Sigmoid colon (tissue), 7 donors: Measurements from ENCODE around the gene UBE3B. TPM values are rescaled to one million over a fixed set of nuclear protein-coding genes. Genes with fewer than 3 reads are reported as not detected.
A peak's percentile ranks its signal among the peaks of the same experiment; 100 is the strongest.

Experiments used
- DNase-seq: peaks from one replicate; pipeline ENCODE4 v3.0.0-alpha.2; 2019
- H3K27ac ChIP-seq, 4 donors: fragments of 200-600 bp; sonication (generic); one replicate each; pipeline ENCODE4 v1.5.1; 2016 to 2019; ENCODE audit warnings: mild to moderate bottlenecking in 1 of 4
- H3K27me3 ChIP-seq, 3 donors: fragments of 200-600 bp; sonication (generic); one replicate each; pipeline ENCODE4 v1.5.1; 2019; ENCODE audit warnings: mild to moderate bottlenecking in 1 of 3
- H3K36me3 ChIP-seq, 4 donors: fragments of 200-600 bp; sonication (generic); one replicate each; pipeline ENCODE4 v1.5.1; 2016 to 2019
- H3K4me1 ChIP-seq, 4 donors: fragments of 200-600 bp; sonication (generic); one replicate each; pipeline ENCODE4 v1.5.1; 2017 to 2019
- H3K4me3 ChIP-seq, 4 donors: fragments of 200-600 bp; sonication (generic); one replicate each; pipeline ENCODE4 v1.5.1; 2017 to 2019; ENCODE audit warnings: mild to moderate bottlenecking in 2 of 4, moderate library complexity in 1 of 4
- H3K9me3 ChIP-seq, 4 donors: fragments of 200-600 bp in 3 of 4; sonication (generic) in 3 of 4; one replicate each; pipeline versions ENCODE4 v1.5.1 to v1.6.1; 2013 to 2019
- CTCF ChIP-seq, 4 experiments: fragments of 450-650 bp in 3 of 4; fragments of 200-600 bp in 1 of 4; IDR thresholded peaks; one replicate each; pipeline ENCODE4 v1.5.1; 2016 to 2019; ENCODE audit warnings: antibody characterized with exemption in 4 of 4, mild to moderate bottlenecking in 3 of 4, moderate library complexity in 2 of 4
- EP300 ChIP-seq, 4 donors: sonication (generic); formaldehyde crosslinking; IDR thresholded peaks; one replicate each; pipeline ENCODE4 v1.6.1; 2017; ENCODE audit warnings: antibody characterized with exemption in 4 of 4
- POLR2A ChIP-seq, 2 donors: fragments of 450-650 bp; IDR thresholded peaks; one replicate each; pipeline ENCODE4 v1.6.1; 2016; ENCODE audit warnings: antibody characterized with exemption in 2 of 2, mild to moderate bottlenecking in 2 of 2, moderate library complexity in 2 of 2
- POLR2AphosphoS5 ChIP-seq, 4 donors: sonication (generic); formaldehyde crosslinking; IDR thresholded peaks; one replicate each; pipeline ENCODE4 v1.6.1; 2017; ENCODE audit warnings: antibody characterized with exemption in 4 of 4
- WGBS, 2 donors: extraction: QIAGEN DNeasy Blood & Tissue Kit; methylation state at CpG; one replicate each; pipeline ENCODE4 v1.1.7; 2013; 5-methylcytosine and 5-hydroxymethylcytosine counted together
- intact Hi-C: fragments of 100-400 bp; cut with DNase I; formaldehyde crosslinking; loops from one replicate; pipeline ENCODE4 v1.15.1; 2023
- polyA plus RNA-seq, 3 donors: library from polyadenylated mRNA; stranded (reverse); fragments of 200-250 nt; gene quantifications; one replicate each; pipeline ENCODE4 v1.2.3, GENCODE V29; 2013
- total RNA-seq, 4 donors: library from RNA; depleted of rRNA; stranded (reverse); fragments of >200 nt; gene quantifications; one replicate each; pipeline ENCODE4 v1.1.0, GENCODE V29; 2016
- donor health status: healthy with polysubstance abuse.
- donor health status: Bipolar disorder and iron deficiency.
- donor health status: healthy.

UBE3B gene
- total and polyA plus RNA-seq, 7 donors, result 15.3 to 67.7 (median 48.4) TPM

DNA sequence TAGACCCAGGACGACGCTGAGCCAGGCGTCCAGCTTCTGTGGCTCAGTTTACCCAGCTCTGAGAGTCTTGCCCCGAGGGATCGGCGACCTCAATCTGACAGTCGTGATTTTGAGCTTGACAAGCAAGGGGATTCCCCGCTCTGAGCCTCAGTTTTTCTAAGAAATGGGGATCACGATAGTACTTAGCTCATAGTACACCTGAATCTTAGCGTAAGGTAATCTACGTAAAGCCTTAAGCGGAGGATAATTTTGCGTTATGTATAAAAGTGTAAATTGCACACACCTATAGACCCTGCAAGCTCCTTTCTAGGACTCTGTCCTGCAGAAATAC lies 96.4 kb downstream of the UBE3B start:
- Histone ChIP-seq H3K4me3 (peak overlapping the region; percentile 44 to 85 (median 80)), H3K4me1 (peaks cover 0 to 20% (median 17%) of the 10 kb centered on the region in 4 donors), H3K27me3 (no peaks in the 10 kb centered on the region), H3K36me3 (peaks cover 0 to 56% (median 7%) of the 10 kb centered on the region in 4 donors), H3K27ac (peak overlapping the region; percentile 73 to 85 (median 81)), H3K9me3 (no peaks in the 10 kb centered on the region)
- intact Hi-C loops, result loop anchor here (10.0 kb wide), 1 partner anchor 311 kb away; the partner anchor contains the start of gene GLTP
- TF ChIP-seq EP300 (IDR thresholded peaks at IDR 0.05), result no peak
- TF ChIP-seq POLR2A (IDR thresholded peaks at IDR 0.05), result no peak
- TF ChIP-seq POLR2AphosphoS5 (IDR thresholded peaks at IDR 0.05), result no peak
- no peak for TF ChIP-seq CTCF (IDR thresholded peaks at IDR 0.05)
- WGBS, 2 donors, result 0 to 2% methylated on average over 13 of the region's 13 CpGs
- DNase-seq, result no peak

DNA sequence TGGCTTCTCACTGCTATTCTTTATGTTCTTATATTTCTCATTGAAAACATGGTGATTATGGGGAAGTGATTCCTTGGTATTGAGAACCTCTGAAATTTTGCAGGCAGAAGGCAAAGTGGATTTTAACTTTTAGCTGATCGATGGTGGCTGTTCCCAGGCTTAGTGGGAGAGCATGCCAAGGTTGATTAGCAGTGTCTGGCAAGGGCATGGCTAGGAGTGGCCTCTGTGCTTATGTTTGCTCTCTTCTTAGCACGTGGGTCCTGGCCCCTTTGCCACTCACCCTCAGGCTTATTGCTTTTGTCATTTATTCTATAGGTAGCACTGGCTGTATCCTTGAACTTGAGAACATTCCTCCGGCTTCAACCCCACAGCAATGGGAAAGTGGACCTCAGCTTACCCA lies 98.2 kb downstream of the UBE3B start:
- H3K36me3 ChIP-seq, result peaks cover 0 to 56% (median 12%) of the 10 kb centered on the region in 4 donors
- H3K4me1 ChIP-seq, result peaks cover 0 to 20% (median 17%) of the 10 kb centered on the region in 4 donors
- no peak overlapping the region for H3K27ac ChIP-seq
- H3K9me3 ChIP-seq, result no peaks in the 10 kb centered on the region
- no peak for TF ChIP-seq POLR2AphosphoS5 (IDR thresholded peaks at IDR 0.05)
- no peak for TF ChIP-seq POLR2A (IDR thresholded peaks at IDR 0.05)
- TF ChIP-seq CTCF (IDR thresholded peaks at IDR 0.05), result no peak
- no peak for TF ChIP-seq EP300 (IDR thresholded peaks at IDR 0.05)
- DNase-seq, result no peak
- no peak overlapping the region for H3K4me3 ChIP-seq
- no peaks in the 10 kb centered on the region for H3K27me3 ChIP-seq
- WGBS, 2 donors, result 70 to 90% methylated on average over 3 of the region's 3 CpGs
- intact Hi-C loops, result loop anchor here (10.0 kb wide), 1 partner anchor 309 kb away; the partner anchor contains the start of gene GLTP

DNA sequence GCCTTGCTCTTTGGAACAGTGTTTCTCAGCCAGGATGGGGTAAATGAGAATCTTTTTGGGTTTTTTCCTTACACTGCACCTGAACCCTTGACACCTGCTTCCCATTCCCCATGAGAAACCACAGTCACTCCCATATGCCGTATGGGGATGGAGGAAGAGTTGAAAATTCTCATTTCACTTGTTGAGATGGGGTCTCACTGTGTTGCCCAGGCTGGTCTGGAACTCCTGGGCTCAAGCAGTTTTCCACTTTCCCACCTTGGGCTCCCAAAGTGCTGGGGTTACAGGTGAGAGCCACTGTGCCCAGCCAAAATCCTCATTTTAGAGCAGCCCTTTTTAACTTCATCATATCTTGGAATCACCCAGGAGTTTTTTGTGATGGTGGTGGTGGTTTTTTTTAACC lies 99.9 kb downstream of the UBE3B start:
- intact Hi-C loops, result loop anchor here (10.0 kb wide), 1 partner anchor 307 kb away; the partner anchor contains the start of gene GLTP
- Histone ChIP-seq H3K36me3 (peaks cover 0 to 71% (median 17%) of the 10 kb centered on the region in 4 donors), H3K4me3 (no peak overlapping the region), H3K4me1 (peaks cover 0 to 19% (median 17%) of the 10 kb centered on the region in 4 donors), H3K9me3 (no peaks in the 10 kb centered on the region), H3K27ac (no peak overlapping the region), H3K27me3 (no peaks in the 10 kb centered on the region)
- DNase-seq, result no peak
- TF ChIP-seq POLR2A (IDR thresholded peaks at IDR 0.05) (no peak), EP300 (IDR thresholded peaks at IDR 0.05) (no peak), POLR2AphosphoS5 (IDR thresholded peaks at IDR 0.05) (no peak), CTCF (IDR thresholded peaks at IDR 0.05) (no peak)
- WGBS, 2 donors, result 90 to 100% methylated on average over 1 of the region's 1 CpG

DNA sequence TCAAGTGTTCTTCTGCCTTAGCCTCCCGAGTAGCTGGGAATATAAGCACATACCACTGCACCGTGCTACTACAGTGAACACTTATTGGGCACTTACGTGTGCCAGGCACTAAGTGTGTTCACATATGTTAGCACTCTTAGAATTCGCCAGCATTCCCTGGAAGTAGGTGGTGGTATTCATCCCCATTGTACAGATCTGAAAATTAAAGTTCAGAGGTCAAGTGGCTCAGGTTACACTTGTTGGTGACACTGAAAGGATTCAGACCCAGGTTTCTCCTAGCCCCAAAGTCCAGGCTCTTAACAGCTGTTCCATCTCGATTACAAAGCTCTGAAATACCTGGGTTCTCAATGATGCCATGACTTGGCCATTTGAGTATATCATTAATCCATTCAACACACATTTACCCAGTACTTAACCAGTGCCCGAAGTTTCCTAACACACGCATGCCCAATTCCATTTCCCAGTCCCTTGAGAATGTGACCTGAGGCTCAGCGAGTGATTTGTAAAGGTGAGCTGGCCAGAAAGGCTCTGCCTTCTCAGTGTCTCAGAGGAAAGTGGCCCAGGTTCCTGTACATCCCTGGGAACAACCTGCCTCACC lies 101.0 kb downstream of the UBE3B start:
- Histone ChIP-seq H3K4me3 (no peak overlapping the region), H3K36me3 (peaks cover 0 to 78% (median 17%) of the 10 kb centered on the region in 4 donors), H3K4me1 (peaks cover 0 to 11% (median 9%) of the 10 kb centered on the region in 4 donors), H3K9me3 (no peaks in the 10 kb centered on the region), H3K27ac (no peak overlapping the region), H3K27me3 (no peaks in the 10 kb centered on the region)
- intact Hi-C loops, result loop anchor here (10.0 kb wide), 1 partner anchor 306 kb away; the partner anchor contains the start of gene GLTP
- 85 to 91% methylated on average over 8 of the region's 8 CpGs for WGBS, 2 donors
- no peak for TF ChIP-seq POLR2A (IDR thresholded peaks at IDR 0.05)
- no peak for TF ChIP-seq EP300 (IDR thresholded peaks at IDR 0.05)
- TF ChIP-seq POLR2AphosphoS5 (IDR thresholded peaks at IDR 0.05), result no peak
- no peak for TF ChIP-seq CTCF (IDR thresholded peaks at IDR 0.05)
- no peak for DNase-seq
